T-helper 1 cell treated with Interleukin-12 subunit alpha and Interleukin-12 subunit beta and Interleukin-4 antibody, amounts not matched to agents 30 ng/mL and 1 ng/mL, for 36 hours (primary cell): ENCODE results near the gene NT5DC4. TPM values are rescaled to one million over a fixed set of nuclear protein-coding genes. Genes with fewer than 3 reads are reported as not detected.

ENCODE experiments used
- intact Hi-C: fragments of 100-400 bp; cut with micrococcal nuclease; formaldehyde crosslinking; loops from one replicate; pipeline ENCODE4 v1.15.1; 2024
- total RNA-seq: library from RNA; stranded (reverse); gene quantifications from 2 replicates; pipeline ENCODE4 v1.2.3, GENCODE V29; 2022

The NT5DC4 gene
- total RNA-seq, 1 donor from 2014 or later: not detected

DNA sequence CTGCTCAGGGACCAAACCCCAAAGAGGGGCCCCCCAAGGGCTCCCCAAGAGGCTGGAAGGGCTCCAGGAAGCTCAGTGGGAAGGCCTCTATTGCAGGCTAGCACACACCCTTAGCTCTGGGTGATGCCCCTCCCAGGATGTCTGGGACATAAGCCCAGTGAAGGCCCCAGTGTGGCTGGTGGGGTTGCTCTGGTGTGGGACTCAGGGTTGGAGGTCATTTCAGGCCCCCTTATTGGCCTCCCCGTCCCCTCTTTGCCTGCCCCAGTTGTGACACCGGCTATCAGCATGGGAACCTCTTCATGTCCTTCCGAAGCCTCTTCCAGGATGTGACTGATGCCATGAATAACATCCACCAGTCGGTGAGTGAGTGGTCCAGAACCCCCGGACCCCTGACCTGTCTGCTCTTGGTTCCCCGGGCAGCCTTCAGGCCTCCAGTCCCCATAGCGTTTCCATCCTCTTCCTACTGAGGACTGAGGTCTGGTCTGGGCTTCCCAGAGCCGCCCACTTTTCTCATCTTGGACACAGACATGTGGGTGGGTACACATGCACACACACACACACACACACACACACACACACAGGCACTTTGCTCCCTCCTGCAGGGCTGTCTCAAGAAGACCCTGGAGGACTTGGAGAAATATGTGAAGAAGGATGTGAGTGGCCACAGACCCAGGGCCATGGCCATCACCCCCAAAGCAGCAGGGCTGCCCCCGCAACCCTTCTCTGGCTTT, 2.2 kb downstream of the NT5DC4 start:
- intact Hi-C loops: no loop called here

- intact Hi-C loops: no loop called here
Observed at GRCh38 chr2:112723547-112723940, 2.7 kb downstream of the NT5DC4 start.

- intact Hi-C loops: no loop called here
Observed at GRCh38 chr2:112723995-112724394, 3.2 kb downstream of the NT5DC4 start.

DNA sequence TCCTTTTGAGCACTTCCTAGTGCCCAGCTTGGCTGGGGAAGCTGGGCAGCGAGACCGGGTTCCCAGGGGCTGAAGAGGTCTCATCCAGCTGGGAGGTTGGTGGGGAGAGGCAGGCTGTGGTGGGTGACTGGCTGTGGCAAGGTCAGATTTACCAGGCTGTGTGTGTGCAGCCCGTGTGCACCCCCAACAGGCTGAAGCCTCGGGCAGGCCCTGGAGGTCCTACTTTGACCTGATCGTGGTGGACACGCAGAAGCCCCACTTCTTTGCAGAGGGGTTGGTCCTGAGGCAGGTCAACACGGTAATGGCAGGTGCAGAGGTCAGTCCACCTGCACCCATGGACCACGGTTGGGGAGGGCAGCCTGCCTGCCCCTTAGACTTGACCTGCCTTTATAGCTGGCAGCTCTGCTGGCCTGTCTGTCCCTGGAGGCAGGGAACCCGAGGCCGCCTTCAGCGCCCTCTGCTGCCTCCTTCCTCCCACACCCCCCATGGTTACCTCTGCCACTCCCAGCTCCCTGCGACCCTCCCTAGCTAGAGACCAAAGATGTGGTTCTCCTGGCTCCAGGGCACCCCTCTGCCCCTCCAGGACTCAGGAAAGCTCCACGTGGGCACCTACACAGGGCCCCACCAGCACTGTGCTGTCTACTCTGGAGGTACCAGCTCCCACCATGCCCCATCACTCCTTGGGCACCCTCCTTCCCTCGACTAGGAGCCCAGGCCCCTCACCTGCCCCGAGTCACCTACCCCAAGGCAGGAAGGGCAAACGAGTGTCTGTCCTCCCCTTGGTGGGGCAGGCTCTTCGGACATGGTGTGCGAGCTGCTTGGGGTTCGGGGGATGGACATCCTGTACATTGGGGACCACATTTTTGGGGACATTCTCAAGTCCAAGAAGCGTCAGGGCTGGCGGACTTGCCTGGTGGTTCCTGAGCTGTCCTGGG, 4.0 kb downstream of the NT5DC4 start:
- intact Hi-C loops: no loop called here

- intact Hi-C loops: loop anchor here (1.0 kb wide), 9 partner anchors 20 to 244 kb away; partner anchors contain the start of genes CHCHD5, POLR1B and SLC20A1
Observed at GRCh38 chr2:112725545-112726457, 5.0 kb downstream of the NT5DC4 start.

DNA sequence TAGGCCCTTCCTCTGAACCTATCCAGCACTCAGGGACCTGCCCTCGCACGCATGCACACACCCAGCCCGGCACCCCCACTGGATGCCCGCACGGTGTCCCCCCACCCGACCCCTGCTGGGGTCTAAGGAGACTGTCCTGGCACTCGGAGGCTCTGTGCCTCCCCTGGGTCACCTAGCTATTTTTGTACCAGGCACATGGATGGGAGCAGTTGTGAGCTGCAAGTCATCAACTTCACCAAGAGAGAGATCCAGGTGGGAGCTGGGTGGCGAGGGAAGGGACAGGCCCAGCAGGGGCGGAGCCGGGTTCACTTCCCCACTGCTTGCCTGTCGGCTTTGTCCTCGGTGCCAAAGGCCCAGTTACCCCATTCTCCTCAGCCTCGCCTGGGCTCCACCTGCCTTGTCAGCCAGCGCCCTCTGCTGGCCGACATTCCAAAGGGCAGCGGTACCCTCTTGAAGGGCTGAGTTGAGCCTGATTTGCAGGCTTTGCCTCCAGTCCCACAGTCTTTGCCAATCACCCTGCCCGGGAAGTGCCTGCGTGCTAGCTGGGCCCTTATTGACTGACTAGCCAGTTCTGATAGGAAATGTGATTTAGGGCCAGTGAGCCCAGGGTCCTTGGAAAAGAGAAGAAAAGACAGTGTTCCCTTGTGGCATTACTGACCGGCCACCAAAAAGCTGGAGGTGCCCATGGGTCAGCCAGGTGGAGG, 5.8 kb downstream of the NT5DC4 start:
- intact Hi-C loops: loop anchor here (1.0 kb wide), 9 partner anchors 20 to 245 kb away; partner anchors contain the start of genes CHCHD5, POLR1B and SLC20A1

GRCh38 chr2:112727276-112728028, 6.6 kb downstream of the NT5DC4 start:
- intact Hi-C loops: no loop called here

DNA sequence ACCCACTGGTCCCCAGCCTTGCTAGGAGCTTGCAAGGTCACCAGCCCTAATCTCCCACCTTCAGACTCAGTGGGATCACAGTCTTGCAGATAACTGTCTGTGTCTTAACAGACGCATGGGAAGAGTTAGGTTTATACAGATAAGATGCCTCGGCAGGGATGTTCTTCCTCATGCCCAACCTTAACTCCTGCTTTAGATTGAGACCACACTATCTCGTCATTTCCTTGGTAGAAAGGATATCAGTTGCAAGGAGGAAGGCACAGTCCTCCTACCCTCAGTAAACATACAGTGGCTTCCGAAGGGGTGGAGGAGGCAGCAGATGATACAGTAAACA, 7.2 kb downstream of the NT5DC4 start:
- intact Hi-C loops: no loop called here

DNA sequence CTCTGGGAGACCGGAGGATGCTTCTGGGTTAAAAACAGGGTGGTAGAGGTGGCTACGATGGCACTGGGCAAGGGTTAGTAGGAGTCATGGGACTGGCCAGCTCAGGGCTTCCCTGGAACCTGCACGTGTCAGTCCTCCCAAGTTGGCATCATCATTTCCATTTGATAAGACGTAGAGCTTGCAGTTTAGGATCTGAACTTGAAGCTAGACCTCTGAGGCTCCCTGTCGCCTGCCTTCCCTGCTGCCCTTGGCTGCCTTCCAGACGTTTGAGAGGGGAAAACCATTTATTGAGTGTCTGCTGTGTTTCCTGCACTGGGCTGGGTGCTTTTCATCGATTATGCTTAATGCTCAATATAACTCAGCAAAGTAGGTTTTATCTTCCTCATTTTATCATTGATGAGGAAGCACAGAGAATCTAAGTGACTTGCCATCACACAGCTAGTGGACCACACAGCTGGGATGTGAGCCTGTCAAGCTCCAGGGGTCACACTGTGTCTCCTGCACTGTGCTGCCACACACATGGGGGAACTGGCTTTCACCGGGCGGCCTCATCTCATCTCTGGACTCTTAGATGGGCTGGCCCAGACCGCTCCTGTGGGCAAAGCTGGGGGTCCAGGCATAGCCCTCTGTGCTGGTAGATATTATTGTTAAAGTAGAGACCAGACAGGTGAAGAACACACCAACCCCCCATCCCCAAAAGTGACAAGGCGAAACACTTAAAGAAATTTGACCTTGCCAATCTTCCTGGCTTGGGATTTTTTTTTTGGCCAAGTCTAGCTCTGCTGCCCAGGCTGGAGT, 7.8 kb downstream of the NT5DC4 start:
- intact Hi-C loops: no loop called here

DNA sequence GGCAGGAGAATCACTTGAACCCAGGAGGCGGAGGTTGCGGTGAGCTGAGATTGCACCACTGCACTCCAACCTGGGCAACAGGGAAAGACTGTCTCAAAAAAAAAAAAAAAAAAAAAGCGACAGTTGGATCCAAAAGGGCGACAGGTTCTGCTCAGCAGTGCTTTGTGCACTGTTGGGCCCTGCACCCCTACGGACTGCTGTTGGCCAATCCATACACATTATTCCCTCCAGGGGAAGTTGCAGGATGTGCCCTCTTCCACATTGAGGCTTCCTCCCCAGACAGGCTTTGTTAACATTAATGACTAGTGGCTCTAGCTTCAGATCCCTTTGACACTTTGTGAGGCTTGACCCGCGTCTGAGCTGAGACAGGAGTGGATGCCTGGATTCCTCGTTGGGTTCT, 9.4 kb downstream of the NT5DC4 start:
- intact Hi-C loops: no loop called here

DNA sequence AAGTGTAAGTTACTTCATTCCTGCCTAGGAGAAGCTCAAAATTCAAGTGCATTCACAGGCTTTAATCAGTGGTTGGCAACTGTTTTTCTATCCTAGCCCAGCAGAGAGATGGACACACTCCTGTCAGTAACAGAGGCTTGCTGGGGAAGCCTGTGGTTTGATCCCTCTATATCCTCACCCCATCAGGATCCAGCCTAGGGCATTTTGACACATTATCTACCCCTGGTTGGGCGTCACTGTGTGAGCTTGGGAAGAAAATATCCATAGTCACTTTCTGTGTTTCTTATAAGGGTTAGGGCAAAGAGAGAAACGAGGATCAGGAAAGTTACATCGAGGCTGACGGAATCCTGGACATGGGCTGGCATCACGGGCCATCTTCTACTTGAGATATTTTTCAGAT, 10.0 kb downstream of the NT5DC4 start:
- intact Hi-C loops: no loop called here

- intact Hi-C loops: no loop called here
Observed at GRCh38 chr2:112731479-112731878, 10.7 kb downstream of the NT5DC4 start.

DNA sequence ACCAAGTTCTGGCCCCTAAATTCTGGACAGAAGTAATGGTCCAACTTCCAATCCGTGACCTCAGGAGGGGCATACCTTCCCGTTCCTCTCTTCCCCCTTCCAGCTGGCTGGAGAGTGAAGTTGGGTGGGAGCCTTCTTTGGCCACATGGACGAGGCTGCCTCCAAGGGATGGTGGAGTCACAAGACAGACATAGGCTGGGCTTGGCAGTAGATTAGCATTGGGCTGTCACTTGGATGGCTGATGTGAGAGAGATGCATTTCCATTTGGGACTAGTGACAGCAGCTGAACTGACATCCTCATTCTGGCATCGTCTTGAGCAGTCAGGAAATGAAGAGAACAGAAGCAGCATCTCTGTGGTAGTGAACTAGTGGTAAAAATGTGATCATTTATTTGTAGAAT, 12.6 kb downstream of the NT5DC4 start:
- intact Hi-C loops: no loop called here

DNA sequence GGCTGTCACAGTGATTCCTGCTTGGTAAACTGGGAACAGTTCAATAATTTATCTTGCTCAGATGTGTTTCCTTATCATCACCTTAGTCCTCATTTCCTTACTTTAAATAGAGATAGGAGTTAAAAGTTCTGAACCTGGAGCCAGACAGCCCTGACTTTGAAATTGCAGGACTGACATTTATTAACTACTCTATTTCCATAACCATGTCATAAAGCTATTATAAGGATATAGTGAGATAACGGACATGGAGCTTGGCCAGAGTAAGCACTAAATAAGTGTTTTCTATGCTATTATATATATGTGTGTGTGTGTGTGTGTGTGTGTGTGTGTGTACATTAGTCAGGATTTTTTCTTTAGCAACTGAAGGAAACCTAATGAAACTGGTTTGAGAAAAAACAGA, 13.1 kb downstream of the NT5DC4 start:
- intact Hi-C loops: no loop called here

DNA sequence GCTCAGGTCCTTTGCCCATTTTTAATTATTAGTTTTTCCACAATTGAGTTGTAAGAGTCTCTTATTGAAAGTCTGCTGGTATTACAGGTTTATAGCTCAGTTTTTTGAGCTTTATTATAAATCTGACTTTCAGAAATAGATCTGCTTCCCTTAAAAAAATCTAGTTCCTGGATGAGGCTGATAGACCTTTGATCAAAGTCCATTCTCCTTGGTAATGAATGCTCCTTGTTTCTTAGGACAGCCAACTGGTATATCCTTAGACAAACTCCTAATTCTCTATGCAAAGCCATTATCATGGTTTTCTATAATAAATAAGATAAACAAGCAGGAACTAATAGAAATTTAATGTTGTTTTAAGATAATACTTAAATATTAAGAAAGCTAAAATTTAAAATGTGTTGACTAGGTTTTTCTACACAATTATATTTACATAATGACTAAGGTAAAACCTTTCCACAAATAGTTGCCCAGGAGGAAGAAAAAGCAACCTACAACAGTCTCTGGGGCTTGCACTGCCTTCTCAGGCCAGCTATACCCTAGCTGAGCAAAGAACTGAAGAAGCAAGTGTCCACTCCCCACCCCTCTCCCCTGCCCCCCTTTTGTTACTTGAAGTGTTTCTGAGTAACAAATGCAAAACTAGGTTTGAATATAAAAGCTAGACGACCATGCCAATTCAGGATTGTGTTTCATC, 16.9 kb downstream of the NT5DC4 start:
- intact Hi-C loops: no loop called here

- intact Hi-C loops: no loop called here
Observed at GRCh38 chr2:112740527-112740926, 19.7 kb downstream of the NT5DC4 start.

DNA sequence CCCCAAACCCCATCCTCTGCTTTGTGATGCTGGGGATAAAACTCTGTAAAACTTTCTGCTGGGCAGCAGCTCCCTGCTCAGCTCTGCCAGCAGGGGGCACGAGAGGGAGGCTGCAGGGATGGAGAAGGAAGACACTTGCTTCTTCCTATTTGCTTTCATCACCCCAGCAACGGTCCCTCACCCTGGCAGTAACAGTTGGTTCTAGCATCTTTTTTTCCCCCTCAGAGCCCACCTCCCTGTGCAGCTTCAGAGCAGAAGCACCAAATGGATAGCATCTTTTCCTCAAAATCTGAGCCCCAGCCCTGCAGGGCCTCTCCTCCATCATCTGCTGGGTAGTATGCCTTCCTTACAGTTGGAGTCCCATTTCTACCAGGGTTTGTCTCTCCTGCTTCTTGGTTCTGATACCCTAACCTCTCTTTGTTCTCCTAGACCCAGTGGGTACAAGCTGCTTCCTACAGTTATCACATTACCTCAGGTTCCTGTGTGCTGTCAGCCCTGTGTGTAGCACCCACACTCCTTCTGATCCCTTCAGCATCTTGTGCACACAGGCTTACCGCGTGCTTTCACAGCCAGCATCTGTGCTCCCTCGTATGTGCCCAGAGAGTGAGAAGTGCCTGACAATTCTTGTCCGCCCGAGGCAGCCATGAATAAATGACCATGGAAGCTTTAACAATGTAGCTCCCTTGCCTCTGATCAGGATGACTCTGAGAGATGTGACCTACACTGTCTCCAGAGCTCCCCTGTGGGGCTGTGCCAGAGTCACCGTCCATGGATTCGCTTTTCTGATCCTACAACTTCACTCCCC, 29.1 kb downstream of the NT5DC4 start:
- intact Hi-C loops: loop anchor here (1.0 kb wide), 5 partner anchors 14 to 208 kb away; partner anchors contain the start of gene CKAP2L

GRCh38 chr2:112750560-112750843, 29.7 kb downstream of the NT5DC4 start:
- intact Hi-C loops: loop anchor here (1.0 kb wide), 1 partner anchor 171 kb away; no protein-coding TSS in a partner anchor
